Activated T-helper 1 cell treated with Interleukin-2 at 50 U/mL for 16 hours (primary cell): ENCODE results near the gene PDE6B.
A peak's percentile ranks its signal among the peaks of the same experiment; 100 is the strongest.
"Not testable (repeated sequence)": the region's sequence is repeated elsewhere in the genome, so short reads cannot be mapped to it uniquely, and the experiment has no call there.

Experiments
- DNase-seq: peaks from one replicate; pipeline ENCODE4 v3.0.0-alpha.2; 2020; ENCODE audit warnings: low read depth

The PDE6B gene

GRCh38 chr4:704198-704891 lies 79.0 kb downstream of the PDE6B start:
- DNase-seq: no peak

DNA sequence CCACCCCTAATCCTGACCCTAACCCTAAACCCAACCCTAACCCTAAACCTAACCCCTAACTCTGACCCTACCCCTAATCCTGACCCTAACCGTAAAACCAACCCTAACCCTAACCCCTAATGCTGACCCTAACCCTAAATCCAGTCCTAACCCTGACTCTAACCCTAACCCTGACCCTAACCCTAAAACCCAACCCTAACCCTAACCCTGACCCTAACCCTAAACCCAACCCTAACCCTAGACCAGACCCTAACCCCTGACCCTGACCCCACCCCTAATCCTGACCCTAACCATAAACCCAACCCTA lies 79.6 kb downstream of the PDE6B start:
- DNase-seq: no peak

DNA sequence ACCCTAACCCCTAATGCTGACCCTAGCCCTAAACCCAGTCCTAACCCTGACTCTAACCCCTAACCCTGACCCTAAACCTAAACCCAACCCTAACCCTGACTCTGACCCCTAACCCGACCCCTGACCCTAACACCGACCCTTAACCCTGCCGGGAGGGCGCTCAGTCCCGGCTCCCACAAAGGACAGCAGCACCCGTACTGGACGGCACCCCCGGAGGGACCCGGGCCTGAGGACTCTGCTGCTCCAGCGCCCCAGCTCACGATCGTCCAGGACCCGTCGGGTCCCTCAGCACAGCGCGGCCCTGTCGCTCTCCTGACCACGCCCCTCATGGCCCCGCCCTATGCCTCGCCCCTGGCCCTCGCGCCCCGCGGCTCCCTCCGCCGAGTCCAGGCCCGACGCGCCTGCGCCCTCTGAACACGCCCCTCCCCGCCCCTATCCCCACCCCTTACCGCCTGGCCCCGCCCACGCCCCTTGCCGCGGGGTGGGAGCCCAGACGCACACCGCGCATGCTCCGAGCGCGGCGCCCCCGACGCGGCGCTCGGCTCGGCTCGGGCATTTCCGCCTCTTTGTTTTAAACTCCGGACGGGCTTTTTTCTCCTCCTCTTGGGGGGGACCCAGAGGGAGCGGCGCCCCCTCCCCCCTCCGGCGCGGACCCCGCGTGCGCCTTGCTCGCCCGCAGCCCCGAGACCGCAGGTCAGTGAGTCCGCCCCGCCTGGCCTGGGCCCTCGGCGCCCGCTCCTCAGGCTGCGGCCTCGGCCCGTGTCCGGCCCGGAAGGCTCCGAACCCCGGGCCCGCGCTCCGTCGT lies 80.1 kb downstream of the PDE6B start, which contains the start of gene PCGF3:
Gene PCGF3, plus strand, starts transcription at position 555 of the 805 bp plus-strand sequence. CDS start 27,849 bp downstream, outside the sequence.
- peak; percentile 94 for DNase-seq

DNA sequence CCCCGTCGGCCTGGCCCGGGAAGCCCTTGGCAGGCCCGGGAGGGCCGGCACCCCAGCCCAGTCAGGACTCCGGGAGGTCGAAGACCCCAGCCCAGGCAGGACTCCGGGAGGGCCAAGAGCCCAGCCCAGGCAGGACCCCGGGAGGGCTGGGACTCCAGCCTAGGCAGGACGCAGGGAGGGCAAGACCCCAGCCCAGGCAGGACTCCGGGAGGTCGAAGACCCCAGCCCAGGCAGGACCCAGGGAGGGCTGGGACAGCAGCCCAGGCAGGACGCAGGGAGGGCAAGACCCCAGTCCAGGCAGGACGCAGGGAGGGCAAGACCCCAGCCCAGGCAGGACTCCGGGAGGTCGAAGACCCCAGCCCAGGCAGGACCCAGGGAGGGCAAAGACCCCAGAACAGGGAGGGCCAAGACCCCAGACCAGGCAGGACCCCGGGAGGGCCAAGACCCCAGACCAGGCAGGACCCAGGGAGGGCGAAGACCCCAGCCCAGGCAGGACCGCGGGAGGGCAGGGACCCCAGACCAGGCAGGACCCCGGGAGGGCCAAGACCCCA lies 80.8 kb downstream of the PDE6B start:
- DNase-seq: not testable (repeated sequence)

GRCh38 chr4:706834-707598 lies 81.6 kb downstream of the PDE6B start:
- DNase-seq: no peak

- no peak for DNase-seq
Measured at GRCh38 chr4:707929-708630, 82.7 kb downstream of the PDE6B start.

GRCh38 chr4:708631-708933 lies 83.2 kb downstream of the PDE6B start:
- DNase-seq: no peak

- DNase-seq: no peak
Measured at GRCh38 chr4:709348-709747, 84.0 kb downstream of the PDE6B start.

DNA sequence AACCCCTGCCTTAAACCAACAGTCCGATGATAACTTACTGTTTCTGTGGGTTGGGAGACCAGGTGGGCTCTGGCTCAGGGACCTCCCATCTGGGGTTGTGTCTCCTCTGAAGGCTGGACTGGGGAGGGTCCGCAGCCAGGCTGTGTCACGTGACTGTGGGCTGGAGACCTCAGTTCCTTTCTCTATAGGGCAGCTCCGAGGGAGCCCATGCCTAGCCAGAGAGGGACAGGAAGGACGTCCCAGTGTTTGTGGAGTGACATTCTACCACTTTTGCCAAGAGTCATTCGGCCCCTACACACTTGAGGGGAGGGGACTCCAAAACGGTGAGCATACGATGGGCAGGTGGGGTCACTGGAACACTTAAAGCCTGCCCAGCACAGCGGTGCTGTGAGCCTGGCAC lies 84.7 kb downstream of the PDE6B start:
- DNase-seq: no peak

DNA sequence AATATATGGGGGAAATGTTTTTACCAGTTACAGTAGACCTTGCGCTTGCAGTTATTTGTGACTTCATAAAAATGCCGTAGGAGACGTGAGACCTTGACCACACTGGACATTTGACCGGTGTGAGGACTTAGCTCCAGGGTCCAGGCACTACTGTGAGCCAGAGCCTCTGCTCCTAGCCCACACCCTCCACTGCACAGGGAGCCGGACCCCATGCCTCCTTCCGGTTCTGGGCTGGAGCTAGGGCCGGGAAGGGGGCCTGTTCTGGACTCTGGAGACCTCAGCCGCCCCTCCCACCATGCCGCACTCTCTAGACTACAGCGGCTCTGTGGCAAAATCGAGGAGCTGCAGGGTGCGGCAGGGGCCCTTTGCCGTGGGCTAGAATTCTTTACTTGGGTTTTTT lies 85.5 kb downstream of the PDE6B start:
- DNase-seq: no peak

DNA sequence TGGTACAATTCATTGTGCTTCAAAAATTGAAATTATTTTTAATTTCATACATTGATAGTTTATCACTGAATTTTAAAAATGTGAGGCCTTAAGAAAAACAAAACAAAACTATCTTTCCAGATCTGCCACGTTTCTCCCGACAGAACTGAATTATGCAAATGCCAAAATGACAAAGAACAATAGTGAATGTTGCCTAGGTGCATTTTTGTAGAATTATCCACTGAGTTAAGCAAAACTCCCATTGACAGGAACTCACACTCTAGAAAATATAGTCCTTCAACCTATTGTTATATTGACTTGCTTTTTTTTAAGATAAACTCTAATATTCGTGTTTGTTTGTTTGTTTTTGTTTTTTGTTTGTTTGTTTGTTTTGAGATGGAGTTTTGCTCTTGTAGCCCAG lies 86.7 kb downstream of the PDE6B start:
- no peak for DNase-seq

DNA sequence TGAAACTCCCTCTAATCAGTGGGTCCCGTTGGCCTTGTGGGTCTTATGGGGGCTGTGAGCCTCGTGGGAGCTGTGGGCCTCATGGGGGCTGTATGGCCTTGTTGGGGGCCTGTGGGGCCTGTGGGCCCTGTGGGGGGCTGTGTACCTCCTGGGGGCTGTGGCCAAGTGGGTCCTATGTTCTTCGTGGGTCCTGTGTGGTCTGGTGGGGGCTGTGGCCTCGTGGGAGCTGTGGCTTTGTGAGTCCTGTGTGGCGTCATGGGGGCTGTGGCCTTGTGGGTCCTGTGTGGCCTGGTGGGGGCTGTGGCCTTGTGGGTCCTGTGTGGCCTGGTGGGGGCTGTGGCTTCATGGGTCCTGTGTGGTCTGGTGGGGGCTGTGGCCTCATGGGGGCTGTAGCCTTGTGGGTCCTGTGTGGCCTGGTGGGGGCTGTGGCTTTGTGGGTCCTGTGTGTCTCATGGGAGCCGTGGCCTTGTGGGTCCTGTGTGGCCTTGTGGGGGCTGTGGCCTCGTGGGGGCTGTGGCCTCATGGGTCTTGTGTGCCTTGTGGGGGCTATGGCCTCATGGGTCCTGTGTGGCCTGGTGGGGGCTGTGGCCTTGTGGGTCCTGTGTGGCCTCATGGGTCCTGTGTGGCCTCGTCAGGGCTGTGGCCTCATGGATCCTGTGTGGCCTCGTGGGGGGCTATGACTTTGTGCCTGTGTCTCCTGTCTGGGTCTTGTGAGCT lies 87.7 kb downstream of the PDE6B start:
- no peak for DNase-seq

DNA sequence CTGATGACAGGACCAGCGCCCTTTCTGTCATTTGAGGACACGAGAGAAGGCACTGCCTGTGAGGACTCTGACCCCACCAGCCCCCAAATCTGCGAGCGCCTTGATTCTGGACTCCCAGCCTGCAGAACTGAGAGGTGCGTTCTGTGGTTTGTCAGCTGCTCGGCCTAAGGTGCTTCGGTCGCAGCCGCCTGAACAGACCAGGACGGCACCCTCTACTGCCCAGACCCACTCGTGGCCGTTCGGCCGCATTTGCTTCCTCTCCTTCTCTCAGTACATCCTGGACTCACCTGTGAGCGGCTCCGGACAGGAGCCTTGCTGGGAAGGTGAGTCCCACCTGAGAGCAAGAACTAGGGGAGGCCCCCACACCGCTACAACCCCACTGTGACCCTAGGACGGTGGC lies 88.7 kb downstream of the PDE6B start:
- no peak for DNase-seq

DNA sequence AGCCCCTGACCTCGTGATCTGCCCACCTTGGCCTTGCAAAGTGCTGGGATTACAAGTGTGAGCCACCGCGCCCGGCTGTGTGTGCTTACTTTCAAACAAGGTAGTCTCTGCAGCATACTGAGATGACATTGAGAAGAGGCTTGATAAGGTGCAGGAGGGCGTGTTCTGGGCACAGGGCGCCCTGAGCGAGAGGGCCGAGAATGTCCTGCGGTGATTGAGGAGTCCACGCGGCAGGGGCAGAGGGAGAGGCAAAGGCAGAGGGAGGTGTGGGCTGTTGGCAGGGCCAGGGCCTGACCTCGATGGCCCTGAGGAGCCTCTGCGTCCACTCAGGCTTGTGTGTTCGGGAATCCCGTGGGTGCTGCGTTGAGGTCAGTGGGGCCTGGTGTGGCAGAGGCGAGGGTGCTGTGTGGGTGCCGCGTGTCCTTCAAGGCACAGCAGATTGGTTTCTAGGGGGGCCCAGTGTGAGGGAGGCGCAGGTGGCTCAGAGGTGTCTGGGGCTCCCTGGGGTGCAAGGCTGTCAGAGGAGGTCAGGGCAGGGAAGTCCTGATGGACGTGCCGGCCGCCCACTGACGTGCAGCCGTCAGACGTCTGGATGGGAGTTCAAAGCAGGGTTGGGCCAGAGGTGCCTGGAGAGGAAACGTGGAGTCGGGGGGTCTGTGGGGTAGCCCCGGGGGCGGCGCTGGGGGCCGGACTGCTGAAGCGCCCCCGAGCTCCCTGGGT lies 92.4 kb downstream of the PDE6B start:
- no peak for DNase-seq

DNA sequence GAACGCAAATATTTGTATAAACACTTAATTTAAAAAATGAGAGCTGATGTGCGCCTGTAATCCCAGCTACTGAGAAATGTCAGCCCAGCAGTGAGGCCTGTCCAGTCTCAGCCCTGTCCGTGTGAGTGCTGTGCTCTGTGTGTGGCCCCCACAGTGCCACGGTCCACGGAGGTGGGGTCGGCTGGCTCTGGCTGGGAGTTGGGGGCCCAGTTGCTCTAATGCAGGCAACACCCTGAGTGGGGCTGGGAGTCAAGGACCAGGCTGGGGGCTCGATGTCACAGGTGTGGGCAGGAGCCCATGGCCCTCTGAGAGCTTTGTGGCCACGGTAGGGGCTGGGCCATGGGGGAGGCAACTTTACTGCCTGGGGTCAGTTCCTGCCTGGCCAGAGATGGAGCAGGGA lies 93.1 kb downstream of the PDE6B start:
- no peak for DNase-seq
